ENCODE results near the gene TOR2A. TPM values are rescaled to one million over a fixed set of nuclear protein-coding genes. Genes with fewer than 3 reads are reported as not detected.
A peak's percentile ranks its signal among the peaks of the same experiment; 100 is the strongest.

TOR2A gene
- total RNA-seq, 1 experiment from 2014 or later, result 13.2 TPM

- Histone ChIP-seq H2AK5ac (ENCODE audit: insufficient read length, low read length) (no peak overlapping the region), H3T11ph (ENCODE audit: low read length) (no peak overlapping the region), H3K56ac (ENCODE audit: insufficient read length, low read depth, low read length) (no peak overlapping the region), H3K27me3 (ENCODE audit: insufficient read depth, low read length) (no peaks in the 10 kb centered on the region; the same call in 1 of the 2 replicates), H2BK5ac (ENCODE audit: insufficient read length, low read length) (no peak overlapping the region), H3K27ac (ENCODE audit: insufficient read length, low read depth, low read length) (no peak overlapping the region), H2BK120ac (ENCODE audit: low read depth, low read length, poor library complexity, severe bottlenecking) (no peak overlapping the region), H4K8ac (replicated peaks; ENCODE audit: insufficient read length, low read depth, low read length) (no peak overlapping the region), H3K9ac (ENCODE audit: extremely low read depth, insufficient read length, low read length) (no peak overlapping the region), H3K79me1 (ENCODE audit: insufficient read depth, low read depth, low read length, poor library complexity, severe bottlenecking) (no peaks in the 10 kb centered on the region), H3K4me1 (ENCODE audit: insufficient read depth, low read length) (peaks cover 3% of the 10 kb centered on the region; the same call in 1 of the 2 replicates), H2BK20ac (ENCODE audit: low read depth, low read length, poor library complexity, severe bottlenecking) (no peak overlapping the region), H3K4me2 (ENCODE audit: insufficient read depth, insufficient read length, low read length) (peak overlapping the region; percentile 49), H4K5ac (ENCODE audit: insufficient read length, low read depth, low read length) (no peak overlapping the region), H2AFZ (ENCODE audit: low read length) (no peak overlapping the region), H4K91ac (ENCODE audit: insufficient read length, low read depth, low read length) (no peak overlapping the region), H2BK12ac (ENCODE audit: insufficient read length, low read depth, low read length) (no peak overlapping the region), H3K14ac (ENCODE audit: insufficient read depth, low read length) (peak overlapping the region; percentile 83; the same call in 1 of the 2 replicates), H3K23ac (ENCODE audit: insufficient read length, low read depth, low read length) (no peak overlapping the region), H2BK15ac (ENCODE audit: low read depth, low read length) (no peak overlapping the region), H3K4ac (ENCODE audit: low read depth, low read length) (no peak overlapping the region), H3K18ac (ENCODE audit: insufficient read length, low read depth, low read length) (no peak overlapping the region), H3K23me2 (ENCODE audit: insufficient read length, low read depth, low read length, poor library complexity, severe bottlenecking) (peaks cover 6% of the 10 kb centered on the region), H3K9me3 (ENCODE audit: control insufficient read depth, low read depth, low read length) (no peaks in the 10 kb centered on the region), H4K20me1 (ENCODE audit: control insufficient read depth, insufficient read depth, insufficient read length) (no peaks in the 10 kb centered on the region), H3K79me2 (ENCODE audit: insufficient read depth, low read length) (no peaks in the 10 kb centered on the region)
- Mint-ChIP-seq H3K36me3 (ENCODE audit: insufficient read depth in 1 of 3, low read depth in 3 of 3) (peaks cover 0 to 8% (median 0%) of the 10 kb centered on the region in 3 experiments; a peak in 2 of 7 replicates), H3K9me3 (no peaks in the 10 kb centered on the region), H3K4me3 (peak overlapping the region; percentile 64 to 82), H3K27me3 (ENCODE audit: low read depth) (peaks cover 52% of the 10 kb centered on the region), H3K4me1 (peaks cover 3 to 6% of the 10 kb centered on the region in 2 experiments; a peak in 2 of 4 replicates), H3K27ac (no peak overlapping the region)
- DNase-seq, result peak; percentile 78
- TF ChIP-seq, protein P1, sequence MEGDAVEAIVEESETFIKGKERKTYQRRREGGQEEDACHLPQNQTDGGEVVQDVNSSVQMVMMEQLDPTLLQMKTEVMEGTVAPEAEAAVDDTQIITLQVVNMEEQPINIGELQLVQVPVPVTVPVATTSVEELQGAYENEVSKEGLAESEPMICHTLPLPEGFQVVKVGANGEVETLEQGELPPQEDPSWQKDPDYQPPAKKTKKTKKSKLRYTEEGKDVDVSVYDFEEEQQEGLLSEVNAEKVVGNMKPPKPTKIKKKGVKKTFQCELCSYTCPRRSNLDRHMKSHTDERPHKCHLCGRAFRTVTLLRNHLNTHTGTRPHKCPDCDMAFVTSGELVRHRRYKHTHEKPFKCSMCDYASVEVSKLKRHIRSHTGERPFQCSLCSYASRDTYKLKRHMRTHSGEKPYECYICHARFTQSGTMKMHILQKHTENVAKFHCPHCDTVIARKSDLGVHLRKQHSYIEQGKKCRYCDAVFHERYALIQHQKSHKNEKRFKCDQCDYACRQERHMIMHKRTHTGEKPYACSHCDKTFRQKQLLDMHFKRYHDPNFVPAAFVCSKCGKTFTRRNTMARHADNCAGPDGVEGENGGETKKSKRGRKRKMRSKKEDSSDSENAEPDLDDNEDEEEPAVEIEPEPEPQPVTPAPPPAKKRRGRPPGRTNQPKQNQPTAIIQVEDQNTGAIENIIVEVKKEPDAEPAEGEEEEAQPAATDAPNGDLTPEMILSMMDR (conservative IDR thresholded peaks at IDR 0.05), result no peak
- no CpG with 5 or more reads among the region's 86 CpGs for WGBS (ENCODE audit: extremely low coverage, insufficient read length, low lambda C conversion rate)
Measured at GRCh38 chr9:127754099-127755060, 19.3 kb upstream of the TOR2A start.
